Sigmoid colon (tissue), 7 donors: ENCODE results near the gene STAT5B. TPM values are rescaled to one million over a fixed set of nuclear protein-coding genes. Genes with fewer than 3 reads are reported as not detected.
A peak's percentile ranks its signal among the peaks of the same experiment; 100 is the strongest.

Experiments used
- DNase-seq: peaks from one replicate; pipeline ENCODE4 v3.0.0-alpha.2; 2019
- H3K27ac ChIP-seq, 4 donors: fragments of 200-600 bp; sonication (generic); one replicate each; pipeline ENCODE4 v1.5.1; 2016 to 2019; ENCODE audit warnings: mild to moderate bottlenecking in 1 of 4
- H3K27me3 ChIP-seq, 3 donors: fragments of 200-600 bp; sonication (generic); one replicate each; pipeline ENCODE4 v1.5.1; 2019; ENCODE audit warnings: mild to moderate bottlenecking in 1 of 3
- H3K36me3 ChIP-seq, 4 donors: fragments of 200-600 bp; sonication (generic); one replicate each; pipeline ENCODE4 v1.5.1; 2016 to 2019
- H3K4me1 ChIP-seq, 4 donors: fragments of 200-600 bp; sonication (generic); one replicate each; pipeline ENCODE4 v1.5.1; 2017 to 2019
- H3K4me3 ChIP-seq, 4 donors: fragments of 200-600 bp; sonication (generic); one replicate each; pipeline ENCODE4 v1.5.1; 2017 to 2019; ENCODE audit warnings: mild to moderate bottlenecking in 2 of 4, moderate library complexity in 1 of 4
- H3K9me3 ChIP-seq, 4 donors: fragments of 200-600 bp in 3 of 4; sonication (generic) in 3 of 4; one replicate each; pipeline versions ENCODE4 v1.5.1 to v1.6.1; 2013 to 2019
- EP300 ChIP-seq, 4 donors: sonication (generic); formaldehyde crosslinking; IDR thresholded peaks; one replicate each; pipeline ENCODE4 v1.6.1; 2017; ENCODE audit warnings: antibody characterized with exemption in 4 of 4
- POLR2A ChIP-seq, 2 donors: fragments of 450-650 bp; IDR thresholded peaks; one replicate each; pipeline ENCODE4 v1.6.1; 2016; ENCODE audit warnings: antibody characterized with exemption in 2 of 2, mild to moderate bottlenecking in 2 of 2, moderate library complexity in 2 of 2
- POLR2AphosphoS5 ChIP-seq, 4 donors: sonication (generic); formaldehyde crosslinking; IDR thresholded peaks; one replicate each; pipeline ENCODE4 v1.6.1; 2017; ENCODE audit warnings: antibody characterized with exemption in 4 of 4
- WGBS, 2 donors: extraction: QIAGEN DNeasy Blood & Tissue Kit; methylation state at CpG; one replicate each; pipeline ENCODE4 v1.1.7; 2013; 5-methylcytosine and 5-hydroxymethylcytosine counted together
- intact Hi-C: fragments of 100-400 bp; cut with DNase I; formaldehyde crosslinking; loops from one replicate; pipeline ENCODE4 v1.15.1; 2023
- polyA plus RNA-seq, 3 donors: library from polyadenylated mRNA; stranded (reverse); fragments of 200-250 nt; gene quantifications; one replicate each; pipeline ENCODE4 v1.2.3, GENCODE V29; 2013
- total RNA-seq, 4 donors: library from RNA; depleted of rRNA; stranded (reverse); fragments of >200 nt; gene quantifications; one replicate each; pipeline ENCODE4 v1.1.0, GENCODE V29; 2016
- TF ChIP-seq, protein P1 (sequence below), 4 experiments: fragments of 450-650 bp in 3 of 4; fragments of 200-600 bp in 1 of 4; IDR thresholded peaks; one replicate each; pipeline ENCODE4 v1.5.1; 2016 to 2019; ENCODE audit warnings: antibody characterized with exemption in 4 of 4, mild to moderate bottlenecking in 3 of 4, moderate library complexity in 2 of 4
- donor health status: healthy with polysubstance abuse.
- donor health status: Bipolar disorder and iron deficiency.
- donor health status: healthy.

The STAT5B gene
- total and polyA plus RNA-seq, 7 donors: 11.3 to 117 (median 93.5) TPM

DNA sequence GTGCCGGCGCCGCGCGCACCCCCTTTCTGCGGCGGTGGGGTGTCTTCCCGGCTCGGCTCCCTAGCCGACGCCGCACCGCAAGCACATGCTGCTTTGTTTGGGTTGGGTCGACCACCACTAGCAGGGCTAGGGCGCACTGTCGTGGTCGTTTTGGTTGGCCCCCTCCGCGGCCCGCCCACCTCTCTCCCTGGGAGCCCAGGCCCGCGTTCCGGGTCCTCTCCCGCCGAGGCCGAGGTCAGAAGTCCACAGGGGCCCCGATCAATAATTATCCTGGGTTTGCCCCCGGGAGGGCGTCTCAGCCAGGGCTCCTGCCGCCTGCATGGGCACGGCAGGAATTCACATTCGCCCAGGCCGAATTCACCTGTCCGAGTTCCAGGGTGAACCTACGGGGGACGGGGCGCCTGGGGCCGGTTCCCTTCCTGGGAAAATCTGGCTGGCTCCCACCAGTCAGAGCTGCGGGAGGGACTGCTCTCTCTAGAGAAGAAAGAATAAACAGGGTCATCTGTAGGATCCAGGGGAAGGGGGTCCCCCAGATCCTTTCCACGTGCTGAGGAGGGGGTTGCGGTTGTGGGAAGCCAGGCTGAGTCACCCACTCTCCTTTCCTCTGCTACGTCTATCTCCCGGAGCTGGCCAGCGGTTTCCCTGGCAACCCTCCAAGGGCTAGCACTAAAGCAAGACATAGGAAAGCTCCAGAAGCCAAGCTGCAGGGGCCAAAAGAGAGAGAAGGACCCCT is 584 bp upstream of the STAT5B start:
- no peaks in the 10 kb centered on the region for H3K36me3 ChIP-seq
- DNase-seq: peak; percentile 92
- H3K27ac ChIP-seq: peak overlapping the region; percentile 84 to 94 (median 90)
- TF ChIP-seq POLR2AphosphoS5 (IDR thresholded peaks at IDR 0.05) (peak in 1 of 4 donors; percentile 48), POLR2A (IDR thresholded peaks at IDR 0.05) (no peak), EP300 (IDR thresholded peaks at IDR 0.05) (peak in 1 of 4 donors; percentile 12)
- H3K9me3 ChIP-seq: no peaks in the 10 kb centered on the region
- no peaks in the 10 kb centered on the region for H3K27me3 ChIP-seq
- peak overlapping the region; percentile 65 to 98 (median 76) for H3K4me3 ChIP-seq
- intact Hi-C loops: no loop called here
- H3K4me1 ChIP-seq: peaks cover 0 to 48% (median 42%) of the 10 kb centered on the region in 4 donors
- 1 to 3% methylated on average over 44 of the region's 44 CpGs for WGBS, 2 donors

DNA sequence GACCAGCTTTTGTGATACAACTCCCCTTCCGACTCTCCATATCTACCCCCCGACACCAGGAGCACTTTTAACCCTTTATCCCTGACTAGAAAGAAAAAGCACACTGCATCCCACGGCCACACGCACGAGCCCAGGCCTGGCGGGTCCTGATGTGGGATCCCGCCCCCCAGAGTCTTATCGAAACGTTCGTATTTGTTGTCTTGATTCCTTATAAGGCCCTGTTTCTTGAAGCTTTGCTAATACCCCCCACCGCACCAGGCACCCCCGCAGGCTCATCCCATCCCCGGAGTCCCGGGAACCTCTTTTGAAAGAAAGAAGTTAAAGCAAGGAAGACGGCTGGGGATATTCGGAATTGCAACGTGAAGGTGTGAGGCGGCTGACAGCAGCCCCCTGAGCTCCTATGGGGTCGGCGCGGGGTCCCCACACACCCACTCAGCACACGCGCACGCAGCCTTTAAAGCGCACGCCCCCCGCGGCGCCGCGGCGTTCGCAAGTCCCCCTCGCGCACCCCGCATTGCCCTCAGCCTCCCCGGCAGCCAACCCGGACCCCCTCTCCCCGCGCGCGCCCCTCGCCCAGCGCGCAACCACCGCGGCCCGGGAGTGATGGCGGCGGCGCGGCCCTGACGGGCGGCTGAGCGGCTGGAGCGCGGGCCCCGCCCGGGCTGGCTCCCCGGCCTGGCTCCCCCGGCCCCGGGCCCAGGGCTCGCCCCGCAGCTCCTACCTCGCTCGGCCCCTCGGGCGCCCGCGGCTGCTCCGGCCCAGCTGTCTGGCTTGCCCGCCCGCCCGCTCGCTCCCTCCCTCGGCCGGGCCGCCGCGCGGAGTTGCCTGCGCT is 448 bp downstream of the STAT5B start:
- intact Hi-C loops: no loop called here
- peaks cover 0 to 58% (median 51%) of the 10 kb centered on the region in 4 donors for H3K4me1 ChIP-seq

DNA sequence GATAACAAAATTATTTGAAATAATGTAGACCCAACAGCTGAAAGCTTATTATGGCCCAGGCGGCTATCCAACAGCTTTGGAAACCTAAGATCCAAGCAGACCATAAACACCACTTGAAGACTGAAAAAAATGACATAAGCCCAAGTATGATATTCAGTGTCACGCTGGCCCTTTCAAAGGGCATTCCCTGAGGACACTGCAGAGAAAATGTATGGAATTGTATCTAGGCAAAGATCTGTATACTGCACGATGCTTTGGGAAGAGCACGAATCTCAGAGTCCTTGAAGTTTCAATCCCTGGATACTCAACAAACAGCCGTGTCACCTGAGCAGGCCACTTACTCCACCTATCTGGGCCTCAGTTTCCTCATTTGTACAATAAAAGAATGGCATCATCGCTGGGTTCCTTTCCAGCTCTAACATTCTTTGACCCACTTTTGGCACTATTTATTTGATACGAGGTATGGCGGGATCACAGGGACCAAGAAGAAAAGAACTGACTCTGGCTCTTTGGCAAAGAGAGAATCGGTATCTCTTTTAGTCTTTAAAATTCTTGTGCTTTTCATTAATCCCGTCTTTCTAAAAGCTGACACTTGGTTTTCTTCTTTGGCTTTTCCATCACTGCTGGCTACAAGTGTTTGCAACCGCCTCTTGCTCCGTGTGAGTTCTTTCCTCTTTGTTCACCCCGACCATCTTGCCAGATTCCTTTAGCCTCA is 1.2 kb downstream of the STAT5B start:
- no peaks in the 10 kb centered on the region for H3K36me3 ChIP-seq
- H3K4me1 ChIP-seq: peaks cover 0 to 66% (median 58%) of the 10 kb centered on the region in 4 donors
- 18 to 20% methylated on average over 13 of the region's 13 CpGs for WGBS, 2 donors
- H3K27ac ChIP-seq: peak overlapping the region; percentile 84 to 94 (median 90)
- TF ChIP-seq POLR2A (IDR thresholded peaks at IDR 0.05) (no peak), POLR2AphosphoS5 (IDR thresholded peaks at IDR 0.05) (no peak), EP300 (IDR thresholded peaks at IDR 0.05) (no peak)
- TF ChIP-seq, protein P1, sequence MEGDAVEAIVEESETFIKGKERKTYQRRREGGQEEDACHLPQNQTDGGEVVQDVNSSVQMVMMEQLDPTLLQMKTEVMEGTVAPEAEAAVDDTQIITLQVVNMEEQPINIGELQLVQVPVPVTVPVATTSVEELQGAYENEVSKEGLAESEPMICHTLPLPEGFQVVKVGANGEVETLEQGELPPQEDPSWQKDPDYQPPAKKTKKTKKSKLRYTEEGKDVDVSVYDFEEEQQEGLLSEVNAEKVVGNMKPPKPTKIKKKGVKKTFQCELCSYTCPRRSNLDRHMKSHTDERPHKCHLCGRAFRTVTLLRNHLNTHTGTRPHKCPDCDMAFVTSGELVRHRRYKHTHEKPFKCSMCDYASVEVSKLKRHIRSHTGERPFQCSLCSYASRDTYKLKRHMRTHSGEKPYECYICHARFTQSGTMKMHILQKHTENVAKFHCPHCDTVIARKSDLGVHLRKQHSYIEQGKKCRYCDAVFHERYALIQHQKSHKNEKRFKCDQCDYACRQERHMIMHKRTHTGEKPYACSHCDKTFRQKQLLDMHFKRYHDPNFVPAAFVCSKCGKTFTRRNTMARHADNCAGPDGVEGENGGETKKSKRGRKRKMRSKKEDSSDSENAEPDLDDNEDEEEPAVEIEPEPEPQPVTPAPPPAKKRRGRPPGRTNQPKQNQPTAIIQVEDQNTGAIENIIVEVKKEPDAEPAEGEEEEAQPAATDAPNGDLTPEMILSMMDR (IDR thresholded peaks at IDR 0.05): no peak
- no peaks in the 10 kb centered on the region for H3K27me3 ChIP-seq
- no peaks in the 10 kb centered on the region for H3K9me3 ChIP-seq
- DNase-seq: peak; percentile 28
- peak overlapping the region; percentile 65 to 98 (median 76) for H3K4me3 ChIP-seq
- intact Hi-C loops: no loop called here

More for the DNA sequence above, 448 bp downstream of the STAT5B start:
- H3K36me3 ChIP-seq: no peaks in the 10 kb centered on the region
- peak; percentile 68 for DNase-seq
- WGBS, 2 donors: 1% methylated on average over 82 of the region's 82 CpGs
- H3K4me3 ChIP-seq: peak overlapping the region; percentile 65 to 98 (median 76)
- TF ChIP-seq, protein P1 (IDR thresholded peaks at IDR 0.05): no peak
- TF ChIP-seq POLR2A (IDR thresholded peaks at IDR 0.05): no peak
- no peak for TF ChIP-seq EP300 (IDR thresholded peaks at IDR 0.05)
- TF ChIP-seq POLR2AphosphoS5 (IDR thresholded peaks at IDR 0.05): peak in 3 of 4 donors; percentile 17 to 72 (median 41)
- no peaks in the 10 kb centered on the region for H3K9me3 ChIP-seq
- H3K27me3 ChIP-seq: no peaks in the 10 kb centered on the region
- H3K27ac ChIP-seq: peak overlapping the region; percentile 84 to 94 (median 90)

DNA sequence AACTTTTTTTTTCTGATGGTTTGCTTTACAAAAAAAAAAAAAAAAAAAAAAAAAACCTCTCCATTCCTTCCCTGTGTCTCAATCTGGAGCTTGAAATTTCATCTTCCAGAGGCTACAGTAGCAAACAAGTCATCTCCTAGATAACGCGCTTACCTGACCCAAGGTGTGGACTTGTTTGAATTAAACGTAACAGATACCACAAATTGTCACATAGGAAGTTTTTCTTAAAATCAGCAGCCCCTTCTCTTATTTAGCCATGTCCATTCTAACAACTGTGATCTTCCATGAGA is 2.0 kb downstream of the STAT5B start:
- DNase-seq: no peak
- 83 to 91% methylated on average over 3 of the region's 3 CpGs for WGBS, 2 donors
- TF ChIP-seq EP300 (IDR thresholded peaks at IDR 0.05) (no peak), POLR2AphosphoS5 (IDR thresholded peaks at IDR 0.05) (no peak), POLR2A (IDR thresholded peaks at IDR 0.05) (no peak)
- TF ChIP-seq, protein P1 (IDR thresholded peaks at IDR 0.05): no peak
- intact Hi-C loops: no loop called here
- H3K27me3 ChIP-seq: no peaks in the 10 kb centered on the region
- H3K9me3 ChIP-seq: no peaks in the 10 kb centered on the region
- no peaks in the 10 kb centered on the region for H3K36me3 ChIP-seq
- H3K27ac ChIP-seq: peak overlapping the region in 3 of 4 donors; percentile 84 to 94 (median 94)
- peak overlapping the region in 2 of 4 donors; percentile 65 to 98 for H3K4me3 ChIP-seq
- H3K4me1 ChIP-seq: peaks cover 0 to 70% (median 66%) of the 10 kb centered on the region in 4 donors
